Panc1 (cell line): ENCODE results near the gene CCDC86. TPM values are rescaled to one million over a fixed set of nuclear protein-coding genes. Genes with fewer than 3 reads are reported as not detected.

Source experiments
- ATAC-seq: fragments of 200-7000 bp; cut with Tn5 transposase; 2 replicates; pipeline ENCODE4 v1.9.1; 2020; ENCODE audit warnings: mild to moderate bottlenecking, moderate library complexity
- Bru-seq: library from RNA; stranded (reverse); fragments of 400-500 nt; gene quantifications from one replicate; lab custom pipeline; 2021; lab: Mats Ljungman, UMichigan
- BruChase-seq, 2 experiments: library from RNA; stranded (reverse); fragments of 400-500 nt; gene quantifications; one replicate each; lab custom pipeline; 2021; lab: Mats Ljungman, UMichigan
- BruUV-seq: library from RNA; stranded (reverse); fragments of 400-500 nt; replicated peaks from 2 replicates; lab custom pipeline; 2021; lab: Mats Ljungman, UMichigan
- CTCF ChIA-PET: fragments of 300-600 bp; sonication (Branson Sonifier 250); formaldehyde crosslinking; loops from one replicate; lab custom pipeline; 2022; ENCODE audit warnings: antibody characterized with exemption; lab: Charles Lee
- POLR2A ChIA-PET: fragments of 300-600 bp; sonication (Branson Sonifier 250); formaldehyde crosslinking; loops from one replicate; lab custom pipeline; 2022; ENCODE audit warnings: antibody characterized with exemption; lab: Charles Lee
- DNase-seq: peaks from one replicate; pipeline ENCODE4 v3.0.0-alpha.2; 2010; ENCODE audit warnings: low read depth, low spot score
- H3K27ac ChIP-seq: 2 replicates; pipeline ENCODE4 v1.5.1; 2011; ENCODE audit warnings: mild to moderate bottlenecking, low read length, inconsistent platforms
- H3K27me3 ChIP-seq: fragments of 200-500 bp; sonication (Bioruptor generic); 2 replicates; pipeline ENCODE4 v1.6.0; 2014; ENCODE audit warnings: low read length, inconsistent platforms; ENCODE audit not compliant: control insufficient read depth, insufficient read depth
- H3K36me3 ChIP-seq: fragments of 200-500 bp; sonication (Bioruptor generic); 2 replicates; pipeline ENCODE4 v1.5.1; 2014; ENCODE audit warnings: inconsistent platforms, mild to moderate bottlenecking, low read length, moderate library complexity; ENCODE audit not compliant: control insufficient read depth, insufficient read depth
- H3K4me1 ChIP-seq: 2 replicates; pipeline ENCODE4 v1.5.1; 2011; ENCODE audit warnings: inconsistent platforms, mild to moderate bottlenecking, low read length, moderate library complexity; ENCODE audit not compliant: control insufficient read depth, insufficient read depth
- H3K4me3 ChIP-seq, 2 experiments: 2 replicates each; pipeline ENCODE4 v1.5.1; 2011 to 2012; ENCODE audit warnings: low read depth in 2 of 2, low read length in 2 of 2, mild to moderate bottlenecking in 2 of 2, inconsistent platforms in 1 of 2, moderate library complexity in 1 of 2
- H3K9me3 ChIP-seq: fragments of 200-500 bp; sonication (Bioruptor generic); 2 replicates; pipeline ENCODE4 v1.5.1; 2014; ENCODE audit warnings: low read depth, mild to moderate bottlenecking, inconsistent platforms, low read length, moderate library complexity; ENCODE audit not compliant: control insufficient read depth, insufficient read depth
- POLR2AphosphoS5 ChIP-seq: IDR thresholded peaks from 2 replicates; pipeline ENCODE4 v1.6.1; 2012; ENCODE audit warnings: mild to moderate bottlenecking, low read depth, low read length, moderate library complexity
- SIN3A ChIP-seq: IDR thresholded peaks from 2 replicates; pipeline ENCODE4 v1.6.1; 2012; ENCODE audit warnings: low read depth, mild to moderate bottlenecking, low read length, moderate library complexity, borderline replicate concordance; ENCODE audit not compliant: insufficient read depth
- TCF7L2 ChIP-seq: IDR thresholded peaks from 2 replicates; pipeline ENCODE4 v1.6.1; 2011; ENCODE audit warnings: mild to moderate bottlenecking, low read depth, low read length, inconsistent platforms
- in situ Hi-C: cut with HindIII; loops from 2 replicates; pipeline ENCODE4 v1.10.0; 2016; ENCODE audit warnings: low sequenced_read_pairs, low pct_unique_long_range_greater_than_20kb
- intact Hi-C: fragments of 100-400 bp; cut with micrococcal nuclease; formaldehyde crosslinking; loops from one replicate; pipeline ENCODE4 v1.10.0; 2022; ENCODE audit not compliant: unreplicated experiment
- long read RNA-seq: library from polyadenylated mRNA; unstranded; transcript quantifications from one replicate; pipeline ENCODE4 v2.0.0, GENCODE V29; 2021; ENCODE audit not compliant: unreplicated experiment
- polyA plus RNA-seq: library from polyadenylated mRNA; unstranded; fragments of >200 nt; gene quantifications from one replicate; pipeline ENCODE4 v1.2.1, GENCODE V29; 2012; ENCODE audit warnings: missing spikeins; ENCODE audit not compliant: insufficient read length
- total RNA-seq: library from RNA; stranded (reverse); gene quantifications from one replicate; pipeline ENCODE4 v1.2.1, GENCODE V29; 2021; ENCODE audit not compliant: unreplicated experiment
- TF ChIP-seq, protein P1 (sequence below), 2 experiments: IDR thresholded peaks; 2 replicates each; pipeline ENCODE4 v1.6.1; 2011 to 2012; ENCODE audit warnings: low read depth in 2 of 2, control low read depth in 1 of 2, low read length in 1 of 2, mild to moderate bottlenecking in 1 of 2, moderate library complexity in 1 of 2; ENCODE audit not compliant: insufficient read depth in 1 of 2
- TF ChIP-seq, protein P2 (sequence below): fragments of 450-650 bp; IDR thresholded peaks from 2 replicates; pipeline ENCODE4 v1.5.1; 2017; ENCODE audit warnings: mild to moderate bottlenecking

The CCDC86 gene, protein sequence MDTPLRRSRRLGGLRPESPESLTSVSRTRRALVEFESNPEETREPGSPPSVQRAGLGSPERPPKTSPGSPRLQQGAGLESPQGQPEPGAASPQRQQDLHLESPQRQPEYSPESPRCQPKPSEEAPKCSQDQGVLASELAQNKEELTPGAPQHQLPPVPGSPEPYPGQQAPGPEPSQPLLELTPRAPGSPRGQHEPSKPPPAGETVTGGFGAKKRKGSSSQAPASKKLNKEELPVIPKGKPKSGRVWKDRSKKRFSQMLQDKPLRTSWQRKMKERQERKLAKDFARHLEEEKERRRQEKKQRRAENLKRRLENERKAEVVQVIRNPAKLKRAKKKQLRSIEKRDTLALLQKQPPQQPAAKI
- total RNA-seq (70.2 TPM), Bru-seq, nascent RNA (percentile 72 among the genes with signal in this experiment), BruChase-seq, experiment 1, labeled RNA remaining after a 2-hour chase (percentile 76 among the genes with signal in this experiment), BruChase-seq, experiment 2, labeled RNA remaining after a 6-hour chase (percentile 86 among the genes with signal in this experiment)
- polyA plus RNA-seq = 52.5 TPM
- long read RNA-seq, transcript CCDC86-201 (4 exons, 1,893 nt) = major isoform, 103 of 118 reads
- long read RNA-seq, partial matches to known transcripts = 0 of 118 reads
- long read RNA-seq, other reads (novel, unspliced or antisense) = 14 of 118 reads

GRCh38 chr11:60841797-60842667, at the start of gene CCDC86:
Gene CCDC86, plus strand, starts transcription at chr11:60842113. Its CDS starts 12 bp downstream, at chr11:60842125.
- Histone ChIP-seq H3K27ac (peak within 1 kb of the TSS; percentile 92), H3K36me3 (no peaks in the 10 kb centered on the region; the same call in 1 of the 2 replicates), H3K27me3 (no peaks in the 10 kb centered on the region), H3K9me3 (no peaks in the 10 kb centered on the region), H3K4me1 (peaks cover 25% of the 10 kb centered on the region), H3K4me3 (peak within 1 kb of the TSS; percentile 89 to 91)
- TF ChIP-seq, protein P1, sequence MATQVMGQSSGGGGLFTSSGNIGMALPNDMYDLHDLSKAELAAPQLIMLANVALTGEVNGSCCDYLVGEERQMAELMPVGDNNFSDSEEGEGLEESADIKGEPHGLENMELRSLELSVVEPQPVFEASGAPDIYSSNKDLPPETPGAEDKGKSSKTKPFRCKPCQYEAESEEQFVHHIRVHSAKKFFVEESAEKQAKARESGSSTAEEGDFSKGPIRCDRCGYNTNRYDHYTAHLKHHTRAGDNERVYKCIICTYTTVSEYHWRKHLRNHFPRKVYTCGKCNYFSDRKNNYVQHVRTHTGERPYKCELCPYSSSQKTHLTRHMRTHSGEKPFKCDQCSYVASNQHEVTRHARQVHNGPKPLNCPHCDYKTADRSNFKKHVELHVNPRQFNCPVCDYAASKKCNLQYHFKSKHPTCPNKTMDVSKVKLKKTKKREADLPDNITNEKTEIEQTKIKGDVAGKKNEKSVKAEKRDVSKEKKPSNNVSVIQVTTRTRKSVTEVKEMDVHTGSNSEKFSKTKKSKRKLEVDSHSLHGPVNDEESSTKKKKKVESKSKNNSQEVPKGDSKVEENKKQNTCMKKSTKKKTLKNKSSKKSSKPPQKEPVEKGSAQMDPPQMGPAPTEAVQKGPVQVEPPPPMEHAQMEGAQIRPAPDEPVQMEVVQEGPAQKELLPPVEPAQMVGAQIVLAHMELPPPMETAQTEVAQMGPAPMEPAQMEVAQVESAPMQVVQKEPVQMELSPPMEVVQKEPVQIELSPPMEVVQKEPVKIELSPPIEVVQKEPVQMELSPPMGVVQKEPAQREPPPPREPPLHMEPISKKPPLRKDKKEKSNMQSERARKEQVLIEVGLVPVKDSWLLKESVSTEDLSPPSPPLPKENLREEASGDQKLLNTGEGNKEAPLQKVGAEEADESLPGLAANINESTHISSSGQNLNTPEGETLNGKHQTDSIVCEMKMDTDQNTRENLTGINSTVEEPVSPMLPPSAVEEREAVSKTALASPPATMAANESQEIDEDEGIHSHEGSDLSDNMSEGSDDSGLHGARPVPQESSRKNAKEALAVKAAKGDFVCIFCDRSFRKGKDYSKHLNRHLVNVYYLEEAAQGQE (IDR thresholded peaks at IDR 0.05; ENCODE audit: insufficient read depth in 1 of 2, low read depth in 2 of 2, low read length in 1 of 2) = no peak
- TF ChIP-seq SIN3A = peak; percentile 99
- TF ChIP-seq TCF7L2 = no peak
- TF ChIP-seq, protein P2, sequence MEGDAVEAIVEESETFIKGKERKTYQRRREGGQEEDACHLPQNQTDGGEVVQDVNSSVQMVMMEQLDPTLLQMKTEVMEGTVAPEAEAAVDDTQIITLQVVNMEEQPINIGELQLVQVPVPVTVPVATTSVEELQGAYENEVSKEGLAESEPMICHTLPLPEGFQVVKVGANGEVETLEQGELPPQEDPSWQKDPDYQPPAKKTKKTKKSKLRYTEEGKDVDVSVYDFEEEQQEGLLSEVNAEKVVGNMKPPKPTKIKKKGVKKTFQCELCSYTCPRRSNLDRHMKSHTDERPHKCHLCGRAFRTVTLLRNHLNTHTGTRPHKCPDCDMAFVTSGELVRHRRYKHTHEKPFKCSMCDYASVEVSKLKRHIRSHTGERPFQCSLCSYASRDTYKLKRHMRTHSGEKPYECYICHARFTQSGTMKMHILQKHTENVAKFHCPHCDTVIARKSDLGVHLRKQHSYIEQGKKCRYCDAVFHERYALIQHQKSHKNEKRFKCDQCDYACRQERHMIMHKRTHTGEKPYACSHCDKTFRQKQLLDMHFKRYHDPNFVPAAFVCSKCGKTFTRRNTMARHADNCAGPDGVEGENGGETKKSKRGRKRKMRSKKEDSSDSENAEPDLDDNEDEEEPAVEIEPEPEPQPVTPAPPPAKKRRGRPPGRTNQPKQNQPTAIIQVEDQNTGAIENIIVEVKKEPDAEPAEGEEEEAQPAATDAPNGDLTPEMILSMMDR = no peak
- peak; percentile 89 for TF ChIP-seq POLR2AphosphoS5
- ATAC-seq (peak; percentile 93), DNase-seq (peak; percentile 71)
- no TSS peak for BruUV-seq
- CTCF ChIA-PET = no interaction called here
- intact Hi-C loops (no loop called here), in situ Hi-C loops (no loop called here)
- POLR2A ChIA-PET = interaction anchor here (0.5 kb wide), 1 partner anchor 42 kb away, joined by 3 read pairs; no protein-coding TSS in a partner anchor

DNA sequence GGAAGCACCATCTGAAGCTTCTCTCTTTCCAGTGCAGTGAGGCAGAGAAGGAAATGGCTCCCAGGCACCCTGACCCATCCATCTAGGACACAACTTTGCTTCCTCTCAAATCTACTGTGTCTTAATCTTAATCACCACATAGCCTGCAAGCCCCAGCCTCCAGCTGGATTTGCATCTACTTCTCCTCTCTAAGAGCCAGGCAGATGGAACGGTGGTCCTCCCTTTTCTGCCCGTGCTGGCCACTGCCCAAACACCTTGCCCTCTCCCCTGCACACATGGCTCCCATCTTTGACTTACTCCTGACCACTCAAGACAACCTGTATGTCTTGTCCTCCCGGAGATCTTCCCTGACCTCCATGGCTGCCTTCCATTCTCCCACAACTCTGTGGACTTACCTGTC, 49.4 kb upstream of the CCDC86 start:
- no peaks in the 10 kb centered on the region for H3K36me3 ChIP-seq
- DNase-seq = no peak

More for the DNA sequence above, 49.4 kb upstream of the CCDC86 start:
- Histone ChIP-seq H3K4me3 (no peak overlapping the region), H3K27ac (no peak overlapping the region), H3K27me3 (no peaks in the 10 kb centered on the region), H3K9me3 (no peaks in the 10 kb centered on the region), H3K4me1 (no peaks in the 10 kb centered on the region)
- ChIA-PET POLR2A (no interaction called here), CTCF (no interaction called here)
- TF ChIP-seq, protein P1 (IDR thresholded peaks at IDR 0.05; ENCODE audit: insufficient read depth in 1 of 2, low read depth in 2 of 2, low read length in 1 of 2) = no peak
- in situ Hi-C loops = no loop called here
- no TSS peak for BruUV-seq
- intact Hi-C loops = no loop called here
- ATAC-seq = no peak
